TTC549 (cell line): Measurements from ENCODE around the gene ESYT2.

Experiments used
- FAIRE-seq: peaks from 2 replicates; lab custom pipeline; 2012; peaks lifted over from hg19 to GRCh38; lab: Jason Lieb, UNC

Gene ESYT2

GRCh38 chr7:158741294-158741666 is 88.0 kb downstream of the ESYT2 start:
- no peak for FAIRE-seq

- no peak for FAIRE-seq
These were observed 88.5 kb downstream of the ESYT2 start for GRCh38 chr7:158740657-158741293.

- no peak for FAIRE-seq
These were observed 89.2 kb downstream of the ESYT2 start for GRCh38 chr7:158740013-158740656.

GRCh38 chr7:158738841-158739240 is 90.5 kb downstream of the ESYT2 start:
- no peak for FAIRE-seq

GRCh38 chr7:158737064-158737695 is 92.1 kb downstream of the ESYT2 start:
- no peak for FAIRE-seq

GRCh38 chr7:158735935-158736334 is 93.4 kb downstream of the ESYT2 start:
- FAIRE-seq = no peak

- FAIRE-seq = no peak
These were observed 94.4 kb downstream of the ESYT2 start for GRCh38 chr7:158734861-158735260.

- FAIRE-seq = no peak
These were observed 95.4 kb downstream of the ESYT2 start for GRCh38 chr7:158733775-158734494.

- no peak for FAIRE-seq
These were observed 96.1 kb downstream of the ESYT2 start for GRCh38 chr7:158733220-158733519.

- FAIRE-seq = no peak
These were observed 96.7 kb downstream of the ESYT2 start for GRCh38 chr7:158732494-158733219.

GRCh38 chr7:158731761-158732160 is 97.5 kb downstream of the ESYT2 start:
- no peak for FAIRE-seq

- FAIRE-seq = no peak
These were observed 98.6 kb downstream of the ESYT2 start for GRCh38 chr7:158730383-158731346.

GRCh38 chr7:158729646-158730382 is 99.5 kb downstream of the ESYT2 start:
- FAIRE-seq = no peak

GRCh38 chr7:158728911-158729645 is 100.2 kb downstream of the ESYT2 start:
- no peak for FAIRE-seq

- FAIRE-seq = no peak
These were observed 101.6 kb downstream of the ESYT2 start for GRCh38 chr7:158727690-158728089.

- no peak for FAIRE-seq
These were observed 103.0 kb downstream of the ESYT2 start for GRCh38 chr7:158726277-158726807.

- no peak for FAIRE-seq
These were observed 103.9 kb downstream of the ESYT2 start for GRCh38 chr7:158725506-158725800.

- no peak for FAIRE-seq
These were observed 104.4 kb downstream of the ESYT2 start for GRCh38 chr7:158724658-158725505.
